ENCODE data around the gene CEP112. TPM values are rescaled to one million over a fixed set of nuclear protein-coding genes. Genes with fewer than 3 reads are reported as not detected.

The CEP112 gene
- polyA plus RNA-seq, 1 donor (not counting 4 experiments of a cell fraction or from before 2014, with no cell fraction given) = 2.6 TPM

GRCh38 chr17:65712383-65713267 lies 479.3 kb downstream of the CEP112 start:
- DNase-seq (ENCODE audit: low read depth, low spot score) (no peak), FAIRE-seq (no peak)
- no peak overlapping the region for H3K27ac ChIP-seq (ENCODE audit: control insufficient read depth, insufficient read depth, low read length)
- dilution Hi-C loops (cut with MboI; ENCODE audit: extremely low pct_ligation_motif_present, low sequenced_read_pairs) = no loop called here
- H3K4me1 ChIP-seq (ENCODE audit: control insufficient read depth, extremely low read depth, insufficient read depth, low read length) = no peaks in the 10 kb centered on the region
- no peak for TF ChIP-seq CTCF (optimal IDR thresholded peaks at IDR 0.05 in 1 of 3, IDR thresholded peaks at IDR 0.05 in 1 of 3, conservative IDR thresholded peaks at IDR 0.05 in 1 of 3; ENCODE audit: extremely low read depth in 1 of 3, insufficient read depth in 2 of 3, low read length in 3 of 3)
- no peaks in the 10 kb centered on the region for H3K36me3 ChIP-seq (ENCODE audit: control insufficient read depth in 2 of 2, extremely low read depth in 1 of 2, insufficient read depth in 2 of 2, low read length in 2 of 2)
- H3K9me1 ChIP-seq (ENCODE audit: control insufficient read depth, extremely low read depth, insufficient read depth, low read length) = no peaks in the 10 kb centered on the region
- no peaks in the 10 kb centered on the region for H3K79me2 ChIP-seq (ENCODE audit: control insufficient read depth, insufficient read depth, low read length)
- H3K4me2 ChIP-seq (ENCODE audit: control insufficient read depth, extremely low read depth, insufficient read depth, low read depth, low read length) = no peak overlapping the region
- no peak overlapping the region for H2AFZ ChIP-seq (ENCODE audit: control insufficient read depth, low read length)
- H3K9me3 ChIP-seq (ENCODE audit: control insufficient read depth, low read depth, low read length) = no peaks in the 10 kb centered on the region
- H3K9ac ChIP-seq (ENCODE audit: control insufficient read depth, extremely low read depth, insufficient read depth, low read length) = no peak overlapping the region
- H3K4me3 ChIP-seq (ENCODE audit: control insufficient read depth in 2 of 3, extremely low read depth in 1 of 3, insufficient read depth in 2 of 3, low read depth in 1 of 3, low read length in 3 of 3) = no peak overlapping the region
- H3K27me3 ChIP-seq (ENCODE audit: control insufficient read depth, extremely low read depth, insufficient read depth, low read length) = no peaks in the 10 kb centered on the region
- H4K20me1 ChIP-seq (ENCODE audit: control insufficient read depth, extremely low read depth, insufficient read depth, low read length) = no peaks in the 10 kb centered on the region

- dilution Hi-C loops (cut with MboI; ENCODE audit: extremely low pct_ligation_motif_present, low sequenced_read_pairs) = no loop called here
- no peaks in the 10 kb centered on the region for H3K27me3 ChIP-seq (ENCODE audit: control insufficient read depth, extremely low read depth, insufficient read depth, low read length)
- H3K36me3 ChIP-seq (ENCODE audit: control insufficient read depth in 2 of 2, extremely low read depth in 1 of 2, insufficient read depth in 2 of 2, low read length in 2 of 2) = no peaks in the 10 kb centered on the region
- no peaks in the 10 kb centered on the region for H3K4me1 ChIP-seq (ENCODE audit: control insufficient read depth, extremely low read depth, insufficient read depth, low read length)
- H3K79me2 ChIP-seq (ENCODE audit: control insufficient read depth, insufficient read depth, low read length) = no peaks in the 10 kb centered on the region
- H3K4me2 ChIP-seq (ENCODE audit: control insufficient read depth, extremely low read depth, insufficient read depth, low read depth, low read length) = no peak overlapping the region
- FAIRE-seq (no peak), DNase-seq (ENCODE audit: low read depth, low spot score) (no peak)
- no peak overlapping the region for H2AFZ ChIP-seq (ENCODE audit: control insufficient read depth, low read length)
- no peaks in the 10 kb centered on the region for H3K9me1 ChIP-seq (ENCODE audit: control insufficient read depth, extremely low read depth, insufficient read depth, low read length)
- TF ChIP-seq EZH2 (IDR thresholded peaks at IDR 0.05; ENCODE audit: low read length) = no peak
- TF ChIP-seq CTCF (optimal IDR thresholded peaks at IDR 0.05 in 1 of 3, IDR thresholded peaks at IDR 0.05 in 1 of 3, conservative IDR thresholded peaks at IDR 0.05 in 1 of 3; ENCODE audit: extremely low read depth in 1 of 3, insufficient read depth in 2 of 3, low read length in 3 of 3) = no peak
- H3K4me3 ChIP-seq (ENCODE audit: control insufficient read depth in 2 of 3, extremely low read depth in 1 of 3, insufficient read depth in 2 of 3, low read depth in 1 of 3, low read length in 3 of 3) = no peak overlapping the region
- H4K20me1 ChIP-seq (ENCODE audit: control insufficient read depth, extremely low read depth, insufficient read depth, low read length) = no peaks in the 10 kb centered on the region
- H3K9me3 ChIP-seq (ENCODE audit: control insufficient read depth, low read depth, low read length) = no peaks in the 10 kb centered on the region
- no peak overlapping the region for H3K27ac ChIP-seq (ENCODE audit: control insufficient read depth, insufficient read depth, low read length)
- no peak overlapping the region for H3K9ac ChIP-seq (ENCODE audit: control insufficient read depth, extremely low read depth, insufficient read depth, low read length)
These were observed 480.2 kb downstream of the CEP112 start for GRCh38 chr17:65711671-65712276.

Measured in keratinocyte (primary cell).